Progenitor cell of endocrine pancreas (in vitro differentiated cells): ENCODE measurements around the gene NFATC3. TPM values are rescaled to one million over a fixed set of nuclear protein-coding genes. Genes with fewer than 3 reads are reported as not detected.

Experiments
- DNase-seq: peaks from one replicate; pipeline ENCODE4 v3.0.0; 2021; ENCODE audit warnings: low spot score; ENCODE audit not compliant: unreplicated experiment
- H3K27ac Mint-ChIP-seq: 2 replicates; pipeline ENCODE4 v1.8.0; 2021; ENCODE audit warnings: mild to moderate bottlenecking, moderate library complexity, mixed read lengths
- H3K27me3 Mint-ChIP-seq: 2 replicates; pipeline ENCODE4 v1.8.0; 2021; ENCODE audit warnings: mixed read lengths
- H3K36me3 Mint-ChIP-seq: 2 replicates; pipeline ENCODE4 v1.8.0; 2022; ENCODE audit warnings: mixed read lengths; ENCODE audit not compliant: insufficient read depth
- H3K4me1 Mint-ChIP-seq: 2 replicates; pipeline ENCODE4 v1.8.0; 2021; ENCODE audit warnings: low read depth, mixed read lengths
- H3K4me3 Mint-ChIP-seq: 2 replicates; pipeline ENCODE4 v1.8.0; 2021; ENCODE audit warnings: low read depth, mild to moderate bottlenecking, moderate library complexity, mixed read lengths
- H3K9me3 Mint-ChIP-seq: 2 replicates; pipeline ENCODE4 v1.8.0; 2021; ENCODE audit warnings: low read depth, mixed read lengths
- CTCF ChIP-seq: fragments of 200-600 bp; sonication (generic); IDR thresholded peaks from one replicate; pipeline ENCODE4 v1.5.0; 2021; ENCODE audit warnings: antibody characterized with exemption, mild to moderate bottlenecking; ENCODE audit not compliant: unreplicated experiment
- total RNA-seq: library from RNA; stranded (reverse); gene quantifications from 2 replicates; pipeline ENCODE4 v1.2.1, GENCODE V29; 2021

The NFATC3 gene
- total RNA-seq, 1 donor from 2014 or later: 51.8 TPM

DNA sequence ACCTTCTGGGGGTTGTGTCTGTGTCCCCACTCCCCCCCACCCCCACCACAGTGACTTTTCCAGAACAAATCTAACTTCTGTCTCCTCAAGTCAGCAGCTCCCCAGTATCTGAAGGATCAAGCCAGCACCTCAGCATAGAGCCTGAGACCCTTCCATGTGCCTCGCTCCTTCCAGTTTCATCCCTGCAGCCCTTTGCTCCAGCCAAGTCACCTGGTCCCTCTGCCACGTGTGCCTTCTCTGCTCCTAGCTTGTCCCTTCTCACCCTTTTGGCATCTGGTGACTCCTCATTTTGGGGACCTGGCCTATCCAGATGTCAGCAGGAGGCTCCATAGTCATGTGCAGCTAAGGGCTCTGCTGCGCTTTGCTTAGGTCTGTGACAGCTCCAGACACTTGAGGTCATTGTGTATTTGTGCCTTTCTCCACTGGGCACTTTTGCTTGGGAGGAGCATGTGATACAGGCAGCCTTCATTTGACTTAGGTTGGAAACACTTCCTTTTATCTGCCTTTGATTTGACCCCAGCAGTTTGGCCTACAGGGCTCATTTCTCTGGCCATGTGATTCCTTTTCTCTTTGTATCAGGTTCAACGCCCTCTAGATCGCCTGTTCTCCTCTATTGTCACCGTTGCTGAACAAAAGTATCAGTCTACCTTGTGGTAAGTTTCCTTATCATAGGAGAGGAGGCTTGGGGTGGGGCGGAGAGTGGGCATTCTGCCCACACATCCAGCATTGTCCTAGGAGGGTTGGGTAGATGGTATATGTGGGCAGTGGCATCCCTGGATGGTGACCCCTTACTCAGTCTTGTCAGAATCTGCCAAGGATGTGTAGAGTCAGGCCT lies 7.1 kb upstream of the NFATC3 start:
- Mint-ChIP-seq H3K27me3 (no peaks in the 10 kb centered on the region), H3K36me3 (peaks cover 12% of the 10 kb centered on the region), H3K9me3 (no peaks in the 10 kb centered on the region), H3K4me3 (no peak overlapping the region), H3K4me1 (peaks cover 5% of the 10 kb centered on the region), H3K27ac (no peak overlapping the region)
- TF ChIP-seq CTCF: no peak
- DNase-seq: no peak

- Mint-ChIP-seq H3K36me3 (peaks cover 12% of the 10 kb centered on the region), H3K4me3 (no peak overlapping the region), H3K27ac (no peak overlapping the region), H3K9me3 (no peaks in the 10 kb centered on the region), H3K27me3 (no peaks in the 10 kb centered on the region), H3K4me1 (peaks cover 11% of the 10 kb centered on the region)
- DNase-seq: no peak
- TF ChIP-seq CTCF: no peak
Measured at GRCh38 chr16:68078701-68079375, 6.3 kb upstream of the NFATC3 start.

- peaks cover 13% of the 10 kb centered on the region for H3K4me1 Mint-ChIP-seq
- DNase-seq: no peak
- H3K27me3 Mint-ChIP-seq: no peaks in the 10 kb centered on the region
- H3K4me3 Mint-ChIP-seq: no peak overlapping the region
- H3K9me3 Mint-ChIP-seq: no peaks in the 10 kb centered on the region
- no peak overlapping the region for H3K27ac Mint-ChIP-seq
- peaks cover 11% of the 10 kb centered on the region for H3K36me3 Mint-ChIP-seq
- TF ChIP-seq CTCF: no peak
Measured at GRCh38 chr16:68079376-68079625, 5.9 kb upstream of the NFATC3 start.

GRCh38 chr16:68079626-68080344 lies 5.4 kb upstream of the NFATC3 start:
- Mint-ChIP-seq H3K27me3 (no peaks in the 10 kb centered on the region), H3K4me3 (peak overlapping the region; percentile 1), H3K9me3 (no peaks in the 10 kb centered on the region), H3K27ac (peak overlapping the region; percentile 3), H3K4me1 (peaks cover 13% of the 10 kb centered on the region), H3K36me3 (peaks cover 11% of the 10 kb centered on the region)
- TF ChIP-seq CTCF: no peak
- DNase-seq: no peak

GRCh38 chr16:68081861-68082628 lies 3.1 kb upstream of the NFATC3 start:
- H3K4me1 Mint-ChIP-seq: peaks cover 20% of the 10 kb centered on the region
- no peak for DNase-seq
- peak overlapping the region; percentile 10 for H3K27ac Mint-ChIP-seq
- TF ChIP-seq CTCF: no peak
- H3K4me3 Mint-ChIP-seq: no peak overlapping the region
- H3K27me3 Mint-ChIP-seq: no peaks in the 10 kb centered on the region
- H3K9me3 Mint-ChIP-seq: no peaks in the 10 kb centered on the region
- H3K36me3 Mint-ChIP-seq: peaks cover 6% of the 10 kb centered on the region
